Left ventricle myocardium inferior (tissue), 1 donor: ENCODE results near the gene PARVG. TPM values are rescaled to one million over a fixed set of nuclear protein-coding genes. Genes with fewer than 3 reads are reported as not detected.

ENCODE experiments used
- DNase-seq: peaks from one replicate; pipeline ENCODE4 v3.0.0-alpha.2; 2020
- H3K27ac ChIP-seq: fragments of 200-600 bp; replicated peaks from 2 replicates; pipeline ENCODE4 v1.8.0; 2021
- H3K27me3 ChIP-seq: fragments of 200-600 bp; 2 replicates; pipeline ENCODE4 v1.8.0; 2021; ENCODE audit warnings: low read depth
- H3K36me3 ChIP-seq: fragments of 200-600 bp; 2 replicates; pipeline ENCODE4 v1.8.0; 2021
- H3K4me1 ChIP-seq: fragments of 200-600 bp; 2 replicates; pipeline ENCODE4 v1.8.0; 2021
- H3K4me3 ChIP-seq: fragments of 200-600 bp; 2 replicates; pipeline ENCODE4 v1.8.0; 2021; ENCODE audit warnings: mild to moderate bottlenecking, moderate library complexity
- H3K9me3 ChIP-seq: fragments of 200-600 bp; replicated peaks from 2 replicates; pipeline ENCODE4 v1.8.0; 2021
- intact Hi-C: fragments of 100-400 bp; cut with micrococcal nuclease; formaldehyde crosslinking; loops from one replicate; pipeline ENCODE4 v1.11.0; 2022
- total RNA-seq: library from RNA; stranded (reverse); fragmentation: NEBNext Ultra II Directional; extraction: Animal tissue kit (Norgen Biotek cat#: 25700); gene quantifications from one replicate; pipeline ENCODE4 v1.2.1, GENCODE V29; 2021
- TF ChIP-seq, protein P1 (sequence below): fragments of 200-600 bp; IDR thresholded peaks from 2 replicates; pipeline ENCODE4 v1.8.0; 2021; ENCODE audit warnings: antibody characterized with exemption, mild to moderate bottlenecking, borderline replicate concordance
- donor health status: DM: no; HTN: yes; CAD: no; lungs with severe emphysema.

The PARVG gene
- total RNA-seq, 1 donor from 2014 or later: 2.8 TPM

DNA sequence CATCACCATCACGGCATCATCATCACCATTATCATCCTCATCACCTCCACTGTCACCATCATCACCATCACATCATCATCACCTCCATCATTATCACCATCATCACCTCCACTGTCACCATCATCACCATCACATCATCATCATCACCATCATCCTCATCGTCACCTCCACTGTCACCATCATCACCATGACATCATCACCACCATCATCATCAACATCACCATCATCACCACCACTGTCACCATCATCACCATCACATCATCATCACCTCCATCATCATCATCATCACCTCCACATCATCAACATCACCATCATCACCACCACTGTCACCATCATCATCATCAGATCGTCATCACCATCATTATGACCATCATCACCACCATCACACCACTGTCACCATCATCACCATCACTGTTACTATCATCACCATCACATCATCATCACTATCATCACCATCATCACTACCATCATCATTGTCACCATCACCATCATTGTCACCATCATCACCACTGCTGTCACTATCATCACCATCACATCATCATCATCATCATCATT, 32.8 kb downstream of the PARVG start:
- Histone ChIP-seq H3K9me3 (peaks cover 34% of the 10 kb centered on the region), H3K4me1 (peaks cover 8% of the 10 kb centered on the region), H3K36me3 (no peaks in the 10 kb centered on the region), H3K27ac (no peak overlapping the region), H3K4me3 (no peak overlapping the region), H3K27me3 (peaks cover 15% of the 10 kb centered on the region)
- TF ChIP-seq, protein P1, sequence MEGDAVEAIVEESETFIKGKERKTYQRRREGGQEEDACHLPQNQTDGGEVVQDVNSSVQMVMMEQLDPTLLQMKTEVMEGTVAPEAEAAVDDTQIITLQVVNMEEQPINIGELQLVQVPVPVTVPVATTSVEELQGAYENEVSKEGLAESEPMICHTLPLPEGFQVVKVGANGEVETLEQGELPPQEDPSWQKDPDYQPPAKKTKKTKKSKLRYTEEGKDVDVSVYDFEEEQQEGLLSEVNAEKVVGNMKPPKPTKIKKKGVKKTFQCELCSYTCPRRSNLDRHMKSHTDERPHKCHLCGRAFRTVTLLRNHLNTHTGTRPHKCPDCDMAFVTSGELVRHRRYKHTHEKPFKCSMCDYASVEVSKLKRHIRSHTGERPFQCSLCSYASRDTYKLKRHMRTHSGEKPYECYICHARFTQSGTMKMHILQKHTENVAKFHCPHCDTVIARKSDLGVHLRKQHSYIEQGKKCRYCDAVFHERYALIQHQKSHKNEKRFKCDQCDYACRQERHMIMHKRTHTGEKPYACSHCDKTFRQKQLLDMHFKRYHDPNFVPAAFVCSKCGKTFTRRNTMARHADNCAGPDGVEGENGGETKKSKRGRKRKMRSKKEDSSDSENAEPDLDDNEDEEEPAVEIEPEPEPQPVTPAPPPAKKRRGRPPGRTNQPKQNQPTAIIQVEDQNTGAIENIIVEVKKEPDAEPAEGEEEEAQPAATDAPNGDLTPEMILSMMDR: no peak
- no peak for DNase-seq
- intact Hi-C loops: no loop called here

DNA sequence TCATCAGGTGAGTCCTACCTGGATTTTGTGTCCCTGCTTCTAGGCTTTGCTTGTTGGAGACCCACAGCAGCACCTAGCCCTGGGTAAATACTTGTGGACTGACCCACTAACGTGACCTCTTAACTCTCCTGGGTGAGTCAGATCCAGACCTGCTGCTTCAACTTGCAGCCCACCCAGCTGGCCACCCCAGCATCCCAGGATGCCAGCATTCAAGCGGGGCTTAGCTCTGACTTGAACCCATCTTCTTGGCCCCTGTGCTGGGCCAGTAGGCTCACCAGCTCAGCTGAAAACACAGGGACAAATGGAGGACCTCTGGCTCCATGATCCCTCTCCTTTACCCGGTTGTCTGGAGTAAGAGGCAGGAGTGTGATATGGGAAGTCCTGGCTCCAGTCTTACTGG, 33.5 kb downstream of the PARVG start:
- Histone ChIP-seq H3K9me3 (peaks cover 28% of the 10 kb centered on the region), H3K4me3 (no peak overlapping the region), H3K27me3 (peaks cover 18% of the 10 kb centered on the region), H3K4me1 (peaks cover 8% of the 10 kb centered on the region), H3K27ac (no peak overlapping the region), H3K36me3 (no peaks in the 10 kb centered on the region)
- no peak for DNase-seq
- TF ChIP-seq, protein P1: no peak
- intact Hi-C loops: no loop called here

DNA sequence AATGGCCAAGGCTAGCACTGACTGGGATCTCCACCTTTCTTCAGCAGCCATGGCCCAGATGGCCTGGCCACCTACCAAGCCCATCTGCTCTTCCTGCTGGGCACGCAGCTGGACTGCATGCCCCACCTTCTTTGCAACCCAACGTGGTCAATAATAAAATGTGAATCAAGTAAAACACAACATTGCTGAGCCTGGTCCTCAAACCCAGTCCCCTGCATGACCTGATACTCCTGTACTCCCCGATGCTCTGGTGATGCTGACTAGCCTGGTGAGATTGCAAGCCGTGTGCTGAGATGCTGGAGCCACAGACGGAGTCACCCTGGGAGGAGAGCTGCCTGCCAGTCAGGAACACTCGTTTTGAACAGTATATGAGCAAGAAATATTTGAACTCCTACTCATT, 34.0 kb downstream of the PARVG start:
- Histone ChIP-seq H3K27me3 (peaks cover 23% of the 10 kb centered on the region), H3K4me3 (no peak overlapping the region), H3K4me1 (peaks cover 8% of the 10 kb centered on the region), H3K36me3 (no peaks in the 10 kb centered on the region), H3K27ac (no peak overlapping the region), H3K9me3 (peaks cover 22% of the 10 kb centered on the region)
- intact Hi-C loops: no loop called here
- TF ChIP-seq, protein P1: no peak
- no peak for DNase-seq

DNA sequence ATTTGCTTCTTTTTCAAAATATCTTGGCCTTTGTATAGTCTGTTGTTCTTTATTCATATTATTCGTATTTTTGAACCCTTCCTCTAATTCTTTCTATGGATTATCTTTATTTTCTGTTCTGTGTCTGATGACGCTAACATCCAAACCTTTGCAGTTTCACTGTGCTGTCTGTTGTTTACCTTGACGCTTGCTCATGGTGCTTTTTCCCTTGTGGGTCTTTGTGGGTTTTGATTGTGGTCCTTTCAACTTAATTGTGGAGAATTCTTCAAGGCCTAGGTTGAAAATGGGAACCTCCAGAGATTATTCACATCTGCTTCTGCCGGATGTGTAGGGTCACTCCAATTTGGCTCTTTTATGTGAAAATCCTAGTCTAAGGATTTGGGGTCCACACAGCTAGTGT, 34.6 kb downstream of the PARVG start:
- DNase-seq: no peak
- TF ChIP-seq, protein P1: no peak
- Histone ChIP-seq H3K4me1 (peaks cover 8% of the 10 kb centered on the region), H3K9me3 (peaks cover 17% of the 10 kb centered on the region), H3K27ac (no peak overlapping the region), H3K27me3 (peaks cover 28% of the 10 kb centered on the region), H3K36me3 (no peaks in the 10 kb centered on the region), H3K4me3 (no peak overlapping the region)
- intact Hi-C loops: no loop called here

DNA sequence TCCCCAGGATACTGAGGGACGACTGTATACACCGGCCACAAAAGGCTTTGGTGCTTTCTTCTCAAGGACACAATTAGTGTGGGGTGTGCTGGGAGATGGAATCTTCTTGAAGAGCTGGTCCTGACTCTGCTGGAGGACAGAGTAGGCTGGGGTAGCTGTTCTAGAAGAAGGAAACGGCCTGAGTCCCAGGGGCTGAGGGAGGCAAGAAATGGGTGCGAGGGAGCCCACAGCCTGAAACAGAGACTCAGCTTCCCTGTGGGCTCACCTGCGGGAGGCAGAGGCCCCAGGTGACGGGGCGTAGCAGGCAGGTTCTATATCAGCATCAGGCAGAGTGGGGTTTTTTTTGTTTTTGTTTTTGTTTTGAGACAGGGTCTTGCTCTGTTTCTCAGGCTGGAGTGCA, 36.6 kb downstream of the PARVG start:
- peaks cover 49% of the 10 kb centered on the region for H3K27me3 ChIP-seq
- H3K27ac ChIP-seq: no peak overlapping the region
- no peaks in the 10 kb centered on the region for H3K36me3 ChIP-seq
- H3K4me3 ChIP-seq: no peak overlapping the region
- TF ChIP-seq, protein P1: no peak
- H3K9me3 ChIP-seq: peaks cover 20% of the 10 kb centered on the region
- no peak for DNase-seq
- intact Hi-C loops: no loop called here
- peaks cover 3% of the 10 kb centered on the region for H3K4me1 ChIP-seq
